PC-9 (cell line): ENCODE results near the gene NR6A1. TPM values are rescaled to one million over a fixed set of nuclear protein-coding genes. Genes with fewer than 3 reads are reported as not detected.

ENCODE experiments used
- BruUV-seq: library from RNA; stranded (reverse); fragments of 400-500 nt; replicated peaks from 2 replicates; lab custom pipeline; 2021; lab: Mats Ljungman, UMichigan
- CTCF ChIA-PET: fragments of 300-600 bp; sonication (Branson Sonifier 250); formaldehyde crosslinking; loops from one replicate; lab custom pipeline; 2022; ENCODE audit warnings: antibody characterized with exemption; lab: Charles Lee
- POLR2A ChIA-PET: fragments of 300-600 bp; sonication (Branson Sonifier 250); formaldehyde crosslinking; loops from one replicate; lab custom pipeline; 2022; ENCODE audit warnings: antibody characterized with exemption; ENCODE audit not compliant: unreplicated experiment; lab: Charles Lee
- DNase-seq, 2 experiments: peaks; one replicate each; pipeline versions ENCODE4 v3.0.0 to v3.0.0-alpha.2; 2015 to 2022; ENCODE audit warnings: mixed read lengths in 1 of 2
- H2AFZ ChIP-seq: fragments of 200-600 bp; sonication (generic); 2 replicates; pipeline ENCODE4 v1.8.1; 2017; ENCODE audit warnings: antibody characterized with exemption
- H3F3A ChIP-seq: fragments of 200-600 bp; sonication (generic); 2 replicates; pipeline ENCODE4 v1.8.1; 2017; ENCODE audit warnings: antibody characterized with exemption, mild to moderate bottlenecking, low read depth; ENCODE audit not compliant: insufficient read depth
- H3K27ac ChIP-seq: fragments of 200-600 bp; sonication (generic); 2 replicates; pipeline ENCODE4 v1.6.1; 2016; ENCODE audit warnings: mixed run types
- H3K27me3 ChIP-seq: fragments of 200-600 bp; sonication (generic); 2 replicates; pipeline ENCODE4 v1.6.1; 2016; ENCODE audit warnings: low read depth, mixed run types; ENCODE audit not compliant: insufficient read depth
- H3K36me3 ChIP-seq: fragments of 200-600 bp; sonication (generic); 2 replicates; pipeline ENCODE4 v1.6.1; 2016; ENCODE audit warnings: low read depth, mixed run types
- H3K4me1 ChIP-seq: fragments of 200-600 bp; sonication (generic); replicated peaks from 2 replicates; pipeline ENCODE4 v1.6.1; 2016; ENCODE audit warnings: mixed run types; ENCODE audit not compliant: insufficient read depth
- H3K4me2 ChIP-seq: fragments of 200-600 bp; sonication (generic); 2 replicates; pipeline ENCODE4 v1.6.1; 2017; ENCODE audit warnings: mixed run types
- H3K4me3 ChIP-seq: fragments of 200-600 bp; sonication (generic); 2 replicates; pipeline ENCODE4 v1.6.1; 2016; ENCODE audit warnings: mixed run types
- H3K79me2 ChIP-seq: fragments of 200-600 bp; sonication (generic); 2 replicates; pipeline ENCODE4 v1.6.1; 2017; ENCODE audit warnings: low read depth, mixed run types
- H3K9me2 ChIP-seq: fragments of 200-600 bp; sonication (generic); 2 replicates; pipeline ENCODE4 v1.8.1; 2017; ENCODE audit warnings: mild to moderate bottlenecking; ENCODE audit not compliant: insufficient read depth
- H3K9me3 ChIP-seq: fragments of 200-600 bp; sonication (generic); 2 replicates; pipeline ENCODE4 v1.8.1; 2016; ENCODE audit warnings: low read depth; ENCODE audit not compliant: insufficient read depth
- H4K20me1 ChIP-seq: fragments of 200-600 bp; sonication (generic); 2 replicates; pipeline ENCODE4 v1.8.1; 2017; ENCODE audit not compliant: insufficient read depth
- EZH2 ChIP-seq: fragments of 200-600 bp; sonication (generic); IDR thresholded peaks from 2 replicates; pipeline ENCODE4 v1.8.0; 2017; ENCODE audit warnings: antibody characterized with exemption, low read depth
- intact Hi-C: fragments of 100-400 bp; cut with micrococcal nuclease; formaldehyde crosslinking; loops from one replicate; pipeline ENCODE4 v1.10.0; 2022; ENCODE audit not compliant: unreplicated experiment
- total RNA-seq: library from RNA; stranded (reverse); gene quantifications from 2 replicates; pipeline ENCODE4 v1.2.3, GENCODE V29; 2021
- TF ChIP-seq, protein P1 (sequence below): fragments of 200-600 bp; sonication (generic); conservative IDR thresholded peaks from 2 replicates; pipeline ENCODE4 v1.6.1; 2017; ENCODE audit warnings: mixed run types, antibody characterized with exemption, mild to moderate bottlenecking, moderate library complexity

The NR6A1 gene
- total RNA-seq, 1 experiment from 2014 or later = 13.0 TPM

- Histone ChIP-seq H3K27ac (no peak overlapping the region), H3K9me3 (no peaks in the 10 kb centered on the region), H2AFZ (no peak overlapping the region), H3F3A (no peaks in the 10 kb centered on the region), H4K20me1 (no peaks in the 10 kb centered on the region), H3K79me2 (no peaks in the 10 kb centered on the region), H3K4me1 (no peaks in the 10 kb centered on the region), H3K4me2 (no peak overlapping the region), H3K9me2 (no peaks in the 10 kb centered on the region), H3K36me3 (no peaks in the 10 kb centered on the region), H3K27me3 (peaks cover 33% of the 10 kb centered on the region), H3K4me3 (no peak overlapping the region)
- no peak for TF ChIP-seq EZH2
- TF ChIP-seq, protein P1, sequence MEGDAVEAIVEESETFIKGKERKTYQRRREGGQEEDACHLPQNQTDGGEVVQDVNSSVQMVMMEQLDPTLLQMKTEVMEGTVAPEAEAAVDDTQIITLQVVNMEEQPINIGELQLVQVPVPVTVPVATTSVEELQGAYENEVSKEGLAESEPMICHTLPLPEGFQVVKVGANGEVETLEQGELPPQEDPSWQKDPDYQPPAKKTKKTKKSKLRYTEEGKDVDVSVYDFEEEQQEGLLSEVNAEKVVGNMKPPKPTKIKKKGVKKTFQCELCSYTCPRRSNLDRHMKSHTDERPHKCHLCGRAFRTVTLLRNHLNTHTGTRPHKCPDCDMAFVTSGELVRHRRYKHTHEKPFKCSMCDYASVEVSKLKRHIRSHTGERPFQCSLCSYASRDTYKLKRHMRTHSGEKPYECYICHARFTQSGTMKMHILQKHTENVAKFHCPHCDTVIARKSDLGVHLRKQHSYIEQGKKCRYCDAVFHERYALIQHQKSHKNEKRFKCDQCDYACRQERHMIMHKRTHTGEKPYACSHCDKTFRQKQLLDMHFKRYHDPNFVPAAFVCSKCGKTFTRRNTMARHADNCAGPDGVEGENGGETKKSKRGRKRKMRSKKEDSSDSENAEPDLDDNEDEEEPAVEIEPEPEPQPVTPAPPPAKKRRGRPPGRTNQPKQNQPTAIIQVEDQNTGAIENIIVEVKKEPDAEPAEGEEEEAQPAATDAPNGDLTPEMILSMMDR = no peak
- intact Hi-C loops = no loop called here
- DNase-seq = no peak
- no TSS peak for BruUV-seq
- POLR2A ChIA-PET = no interaction called here
- CTCF ChIA-PET = no interaction called here
Measured at GRCh38 chr9:124499216-124499615, 271.9 kb downstream of the NR6A1 start.

- ChIA-PET CTCF (interaction anchor here (0.5 to 0.6 kb wide), 2 partner anchors 84 to 506 kb away, joined by 3 to 6 read pairs; no protein-coding TSS in a partner anchor), POLR2A (no interaction called here)
- H3K4me2 ChIP-seq = no peak overlapping the region
Measured at GRCh38 chr9:124498499-124499146, 272.5 kb downstream of the NR6A1 start.

GRCh38 chr9:124498040-124498439 lies 273.1 kb downstream of the NR6A1 start:
- no peaks in the 10 kb centered on the region for H4K20me1 ChIP-seq
- H3K27ac ChIP-seq = no peak overlapping the region
- DNase-seq = no peak
- POLR2A ChIA-PET = no interaction called here
- no peaks in the 10 kb centered on the region for H3F3A ChIP-seq
- CTCF ChIA-PET = interaction anchor here (0.5 kb wide), 1 partner anchor 84 kb away, joined by 3 read pairs; no protein-coding TSS in a partner anchor
- H3K27me3 ChIP-seq = peaks cover 34% of the 10 kb centered on the region
- H3K4me2 ChIP-seq = no peak overlapping the region
- intact Hi-C loops = no loop called here
- H3K36me3 ChIP-seq = no peaks in the 10 kb centered on the region
- H3K4me1 ChIP-seq = no peaks in the 10 kb centered on the region
- no peaks in the 10 kb centered on the region for H3K9me2 ChIP-seq
- no TSS peak for BruUV-seq
- H3K9me3 ChIP-seq = no peaks in the 10 kb centered on the region
- TF ChIP-seq EZH2 = no peak
- TF ChIP-seq, protein P1 = no peak
- H2AFZ ChIP-seq = no peak overlapping the region
- H3K4me3 ChIP-seq = no peak overlapping the region
- H3K79me2 ChIP-seq = no peaks in the 10 kb centered on the region

More at GRCh38 chr9:124498499-124499146, 272.5 kb downstream of the NR6A1 start:
- Histone ChIP-seq H3K36me3 (no peaks in the 10 kb centered on the region), H3K4me3 (no peak overlapping the region), H3K9me2 (no peaks in the 10 kb centered on the region), H3K79me2 (no peaks in the 10 kb centered on the region), H3K9me3 (no peaks in the 10 kb centered on the region), H3K27ac (no peak overlapping the region), H2AFZ (no peak overlapping the region), H4K20me1 (no peaks in the 10 kb centered on the region), H3F3A (no peaks in the 10 kb centered on the region), H3K4me1 (no peaks in the 10 kb centered on the region), H3K27me3 (peaks cover 34% of the 10 kb centered on the region)
- BruUV-seq = no TSS peak
- no peak for TF ChIP-seq EZH2
- TF ChIP-seq, protein P1 = no peak
- intact Hi-C loops = no loop called here
- no peak for DNase-seq
